RWPE2 (cell line): ENCODE results near the gene SCFD2.

Experiments
- ATAC-seq: fragments of 200-7000 bp; cut with Tn5 transposase; 3 replicates; pipeline ENCODE4 v1.9.1; 2021; ENCODE audit warnings: low read depth
- DNase-seq: peaks from one replicate; pipeline ENCODE4 v3.0.0-alpha.2; 2020; ENCODE audit warnings: low spot score
- H3K27ac ChIP-seq: fragments of 450-650 bp; 2 replicates; pipeline ENCODE4 v1.5.1; 2017; ENCODE audit warnings: mild to moderate bottlenecking; ENCODE audit not compliant: poor library complexity, severe bottlenecking
- H3K27me3 ChIP-seq: fragments of 250-450 bp; sonication (Bioruptor Pico); 2 replicates; pipeline ENCODE4 v1.5.1; 2021; ENCODE audit warnings: mild to moderate bottlenecking, moderate library complexity; ENCODE audit not compliant: insufficient read depth, poor library complexity, severe bottlenecking
- H3K36me3 ChIP-seq: fragments of 250-450 bp; sonication (Bioruptor Pico); 2 replicates; pipeline ENCODE4 v1.5.1; 2020; ENCODE audit warnings: low read depth, mild to moderate bottlenecking, moderate library complexity
- H3K4me1 ChIP-seq: fragments of 250-450 bp; sonication (Bioruptor Pico); 2 replicates; pipeline ENCODE4 v1.5.1; 2021; ENCODE audit warnings: mild to moderate bottlenecking, moderate library complexity; ENCODE audit not compliant: insufficient read depth, poor library complexity, severe bottlenecking
- H3K4me3 ChIP-seq: fragments of 250-450 bp; sonication (Bioruptor Pico); 2 replicates; pipeline ENCODE4 v1.5.1; 2021; ENCODE audit warnings: mild to moderate bottlenecking, moderate library complexity; ENCODE audit not compliant: severe bottlenecking
- H3K9me3 ChIP-seq: fragments of 250-450 bp; sonication (Bioruptor Pico); 2 replicates; pipeline ENCODE4 v1.5.1; 2021; ENCODE audit warnings: mild to moderate bottlenecking, moderate library complexity; ENCODE audit not compliant: severe bottlenecking
- CTCF ChIP-seq: fragments of 450-650 bp; IDR thresholded peaks from one replicate; pipeline ENCODE4 v1.5.1; 2017; ENCODE audit warnings: mild to moderate bottlenecking, moderate library complexity; ENCODE audit not compliant: poor library complexity, severe bottlenecking

SCFD2 gene

DNA sequence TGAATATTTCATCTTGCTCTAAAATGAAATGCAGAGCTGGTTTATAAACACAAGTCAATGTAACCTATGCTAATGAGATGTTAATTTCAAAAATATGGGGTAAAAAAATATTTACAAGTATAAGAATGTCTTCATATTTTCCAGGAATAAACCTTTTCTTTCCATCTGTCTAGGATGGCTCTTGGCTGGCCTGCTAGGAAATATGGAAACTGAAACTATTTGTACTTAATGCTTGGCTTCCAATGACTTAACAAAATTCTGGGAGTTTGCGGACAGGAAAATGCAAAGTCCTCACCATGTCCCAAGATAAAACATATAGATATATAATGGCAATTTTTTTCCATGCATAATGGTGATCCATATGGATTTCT lies 168.1 kb downstream of the SCFD2 start:
- Histone ChIP-seq H3K4me3 (no peak overlapping the region), H3K9me3 (no peaks in the 10 kb centered on the region), H3K27me3 (no peaks in the 10 kb centered on the region), H3K27ac (no peak overlapping the region), H3K36me3 (no peaks in the 10 kb centered on the region), H3K4me1 (no peaks in the 10 kb centered on the region)
- no peak for TF ChIP-seq CTCF
- DNase-seq (no peak), ATAC-seq (no peak)

GRCh38 chr4:53196882-53197771 lies 168.7 kb downstream of the SCFD2 start:
- peak; percentile 87 for TF ChIP-seq CTCF
- Histone ChIP-seq H3K27ac (no peak overlapping the region), H3K27me3 (no peaks in the 10 kb centered on the region), H3K9me3 (no peaks in the 10 kb centered on the region), H3K4me1 (no peaks in the 10 kb centered on the region), H3K36me3 (no peaks in the 10 kb centered on the region), H3K4me3 (no peak overlapping the region)
- ATAC-seq (peak; percentile 42; the same call in 2 of the 3 replicates), DNase-seq (no peak)

- TF ChIP-seq CTCF: no peak
- Histone ChIP-seq H3K9me3 (no peaks in the 10 kb centered on the region), H3K27ac (no peak overlapping the region), H3K36me3 (no peaks in the 10 kb centered on the region), H3K4me1 (no peaks in the 10 kb centered on the region), H3K4me3 (no peak overlapping the region), H3K27me3 (no peaks in the 10 kb centered on the region)
- no peak for ATAC-seq
- DNase-seq: no peak
Measured at GRCh38 chr4:53195815-53196661, 169.8 kb downstream of the SCFD2 start.

- Histone ChIP-seq H3K4me1 (no peaks in the 10 kb centered on the region), H3K9me3 (no peaks in the 10 kb centered on the region), H3K27ac (no peak overlapping the region), H3K27me3 (no peaks in the 10 kb centered on the region), H3K4me3 (no peak overlapping the region), H3K36me3 (no peaks in the 10 kb centered on the region)
- DNase-seq: no peak
- no peak for TF ChIP-seq CTCF
- no peak for ATAC-seq
Measured at GRCh38 chr4:53194727-53195126, 171.1 kb downstream of the SCFD2 start.

- no peak overlapping the region for H3K4me3 ChIP-seq
- H3K27ac ChIP-seq: no peak overlapping the region
- ATAC-seq (no peak), DNase-seq (no peak)
- H3K4me1 ChIP-seq: no peaks in the 10 kb centered on the region
- H3K36me3 ChIP-seq: no peaks in the 10 kb centered on the region
- TF ChIP-seq CTCF: no peak
- H3K27me3 ChIP-seq: no peaks in the 10 kb centered on the region
- no peaks in the 10 kb centered on the region for H3K9me3 ChIP-seq
Measured at GRCh38 chr4:53193111-53193510, 172.8 kb downstream of the SCFD2 start.
